GM23338 (cell line): ENCODE results near the gene CHRNB2. TPM values are rescaled to one million over a fixed set of nuclear protein-coding genes. Genes with fewer than 3 reads are reported as not detected.

Experiments used
- ATAC-seq: fragments of 200-7000 bp; cut with Tn5 transposase; 3 replicates; pipeline ENCODE4 v1.9.1; 2020
- DNase-seq: peaks from one replicate; pipeline ENCODE4 v3.0.0-alpha.2; 2015; ENCODE audit warnings: low spot score
- H2AFZ ChIP-seq: fragments of 200-600 bp; sonication (generic); 2 replicates; pipeline ENCODE4 v1.8.0; 2016; ENCODE audit warnings: antibody characterized with exemption, mild to moderate bottlenecking, moderate library complexity
- H3F3A ChIP-seq: fragments of 200-600 bp; sonication (generic); replicated peaks from 2 replicates; pipeline ENCODE4 v1.8.0; 2017; ENCODE audit warnings: antibody characterized with exemption, mixed run types, low read depth
- H3K27ac ChIP-seq: fragments of 200-600 bp; sonication (generic); 2 replicates; pipeline ENCODE4 v1.6.1; 2016; ENCODE audit warnings: low read depth
- H3K27me3 ChIP-seq: fragments of 200-600 bp; sonication (generic); 2 replicates; pipeline ENCODE4 v1.8.0; 2016; ENCODE audit warnings: mild to moderate bottlenecking, mixed run types, moderate library complexity; ENCODE audit not compliant: insufficient read depth
- H3K36me3 ChIP-seq: fragments of 200-600 bp; sonication (generic); 2 replicates; pipeline ENCODE4 v1.8.0; 2016; ENCODE audit warnings: mild to moderate bottlenecking; ENCODE audit not compliant: insufficient read depth
- H3K4me1 ChIP-seq: fragments of 200-600 bp; sonication (generic); 2 replicates; pipeline ENCODE4 v1.8.0; 2016; ENCODE audit warnings: mild to moderate bottlenecking, moderate library complexity; ENCODE audit not compliant: insufficient read depth
- H3K4me2 ChIP-seq: fragments of 200-600 bp; sonication (generic); 2 replicates; pipeline ENCODE4 v1.7.1; 2017; ENCODE audit warnings: mixed run types
- H3K4me3 ChIP-seq: fragments of 200-600 bp; sonication (generic); 2 replicates; pipeline ENCODE4 v1.6.1; 2016; ENCODE audit warnings: mixed run types
- H3K79me2 ChIP-seq: fragments of 200-600 bp; sonication (generic); replicated peaks from 2 replicates; pipeline ENCODE4 v1.8.0; 2017; ENCODE audit warnings: mild to moderate bottlenecking; ENCODE audit not compliant: insufficient read depth
- H3K9me2 ChIP-seq: fragments of 200-600 bp; sonication (generic); 2 replicates; pipeline ENCODE4 v1.8.0; 2017; ENCODE audit not compliant: insufficient read depth
- H4K20me1 ChIP-seq: fragments of 200-600 bp; sonication (generic); replicated peaks from 2 replicates; pipeline ENCODE4 v1.8.0; 2017; ENCODE audit warnings: mild to moderate bottlenecking; ENCODE audit not compliant: insufficient read depth
- H3K27ac Mint-ChIP-seq: 2 replicates; pipeline ENCODE4 v1.8.0; 2020; ENCODE audit warnings: inconsistent platforms, mild to moderate bottlenecking, moderate library complexity, mixed read lengths
- H3K27me3 Mint-ChIP-seq: 3 replicates; pipeline ENCODE4 v1.8.0; 2022; ENCODE audit warnings: low read depth, mild to moderate bottlenecking, moderate library complexity, mixed read lengths, inconsistent platforms; ENCODE audit not compliant: insufficient read depth, poor library complexity
- H3K36me3 Mint-ChIP-seq: 3 replicates; pipeline ENCODE4 v1.8.0; 2021; ENCODE audit warnings: low read depth, mild to moderate bottlenecking, inconsistent platforms, moderate library complexity, mixed read lengths
- H3K4me1 Mint-ChIP-seq: 3 replicates; pipeline ENCODE4 v1.8.0; 2020; ENCODE audit warnings: mild to moderate bottlenecking, inconsistent platforms, mixed read lengths
- H3K4me3 Mint-ChIP-seq: 3 replicates; pipeline ENCODE4 v1.8.0; 2021; ENCODE audit warnings: moderate library complexity, mild to moderate bottlenecking, inconsistent platforms, mixed read lengths
- H3K9me3 Mint-ChIP-seq: 3 replicates; pipeline ENCODE4 v1.8.0; 2020; ENCODE audit warnings: moderate library complexity, mild to moderate bottlenecking, inconsistent platforms, mixed read lengths
- CREB1 ChIP-seq: fragments of 250-450 bp; sonication (Bioruptor Pico); IDR thresholded peaks from 2 replicates; pipeline ENCODE4 v1.5.0; 2020; ENCODE audit warnings: low read depth, mild to moderate bottlenecking, moderate library complexity
- ETS1 ChIP-seq: IDR thresholded peaks from 2 replicates; pipeline ENCODE4 v1.6.1; 2016; ENCODE audit warnings: antibody characterized with exemption
- EZH2 ChIP-seq: fragments of 200-600 bp; sonication (generic); IDR thresholded peaks from one replicate; pipeline ENCODE4 v1.8.0; 2017; ENCODE audit warnings: antibody characterized with exemption, mild to moderate bottlenecking, low read depth; ENCODE audit not compliant: unreplicated experiment
- EZH2phosphoT487 ChIP-seq: fragments of 200-600 bp; sonication (generic); IDR thresholded peaks from one replicate; pipeline ENCODE4 v1.8.1; 2018; ENCODE audit warnings: antibody characterized with exemption; ENCODE audit not compliant: unreplicated experiment
- JUNB ChIP-seq: IDR thresholded peaks from one replicate; pipeline ENCODE4 v1.6.1; 2016; ENCODE audit warnings: antibody characterized with exemption; ENCODE audit not compliant: unreplicated experiment
- NANOG ChIP-seq: IDR thresholded peaks from 2 replicates; pipeline ENCODE4 v1.6.1; 2016; ENCODE audit warnings: antibody characterized with exemption, borderline replicate concordance
- REST ChIP-seq: IDR thresholded peaks from one replicate; pipeline ENCODE4 v1.6.1; 2018; ENCODE audit warnings: antibody characterized with exemption; ENCODE audit not compliant: unreplicated experiment
- ZNF331 ChIP-seq: fragments of 250-450 bp; sonication (Bioruptor Pico); IDR thresholded peaks from 2 replicates; pipeline ENCODE4 v1.5.0; 2020; ENCODE audit warnings: low read depth, mild to moderate bottlenecking, moderate library complexity
- polyA plus RNA-seq: library from polyadenylated mRNA; unstranded; fragments of >200 nt; fragmentation: Nextera tagmentation; extraction: Ambion mirVana; gene quantifications from 2 replicates; pipeline ENCODE4 v1.2.1, GENCODE V29; 2016
- total RNA-seq: library from RNA; depleted of rRNA; stranded (reverse); fragments of >200 nt; shearing (Covaris generic); gene quantifications from 2 replicates; pipeline ENCODE4 v1.2.3, GENCODE V29; 2014

Gene CHRNB2
- total and polyA plus RNA-seq, 2 experiments from 2014 or later, result 0.73 to 3.6 TPM

GRCh38 chr1:154519591-154519991 is 48.0 kb upstream of the CHRNB2 start:
- Histone ChIP-seq H3K79me2 (no peaks in the 10 kb centered on the region), H3K27ac (no peak overlapping the region), H3K4me1 (no peaks in the 10 kb centered on the region), H3K27me3 (no peaks in the 10 kb centered on the region), H3F3A (no peaks in the 10 kb centered on the region), H3K4me2 (no peak overlapping the region), H4K20me1 (no peaks in the 10 kb centered on the region), H3K36me3 (no peaks in the 10 kb centered on the region), H2AFZ (peak overlapping the region; percentile 69; the same call in 1 of the 2 replicates), H3K4me3 (no peak overlapping the region), H3K9me2 (no peaks in the 10 kb centered on the region)
- Mint-ChIP-seq H3K27ac (no peak overlapping the region), H3K27me3 (peaks cover 5% of the 10 kb centered on the region), H3K36me3 (no peaks in the 10 kb centered on the region), H3K9me3 (no peaks in the 10 kb centered on the region), H3K4me3 (no peak overlapping the region), H3K4me1 (no peaks in the 10 kb centered on the region)
- TF ChIP-seq REST (no peak), EZH2phosphoT487 (no peak), NANOG (no peak), JUNB (no peak), ZNF331 (CRISPR knock-in tag) (no peak), ETS1 (no peak), CREB1 (CRISPR knock-in tag) (no peak), EZH2 (no peak)
- ATAC-seq (no peak; the same call in 2 of the 3 replicates), DNase-seq (no peak)

GRCh38 chr1:154520333-154520732 is 47.2 kb upstream of the CHRNB2 start:
- no peak for ATAC-seq

More at GRCh38 chr1:154520333-154520732, 47.2 kb upstream of the CHRNB2 start:
- no peaks in the 10 kb centered on the region for H3K36me3 ChIP-seq
- Mint-ChIP-seq H3K4me3 (no peak overlapping the region), H3K27me3 (peaks cover 5% of the 10 kb centered on the region), H3K36me3 (no peaks in the 10 kb centered on the region), H3K27ac (no peak overlapping the region), H3K9me3 (no peaks in the 10 kb centered on the region), H3K4me1 (no peaks in the 10 kb centered on the region)
- no peaks in the 10 kb centered on the region for H3F3A ChIP-seq
- no peaks in the 10 kb centered on the region for H3K9me2 ChIP-seq
- no peak for TF ChIP-seq JUNB
- H3K27me3 ChIP-seq, result no peaks in the 10 kb centered on the region
- H3K4me1 ChIP-seq, result no peaks in the 10 kb centered on the region
- H3K27ac ChIP-seq, result no peak overlapping the region
- H3K4me2 ChIP-seq, result no peak overlapping the region
- no peaks in the 10 kb centered on the region for H4K20me1 ChIP-seq
- H3K79me2 ChIP-seq, result no peaks in the 10 kb centered on the region
- DNase-seq, result no peak
- no peak overlapping the region for H3K4me3 ChIP-seq
- H2AFZ ChIP-seq, result no peak overlapping the region; the same call in 1 of the 2 replicates
